Activated T-cell treated with anti-CD3 and anti-CD28 coated beads, Interleukin-2, amount 50 U/mL, for 4 hours (primary cell): Measurements from ENCODE around the gene C1QTNF6. TPM values are rescaled to one million over a fixed set of nuclear protein-coding genes. Genes with fewer than 3 reads are reported as not detected.

ENCODE experiments used
- ATAC-seq, 2 donors: fragments of 200-7000 bp; cut with Tn5 transposase; one replicate each; pipeline ENCODE4 v1.10.0; 2021
- DNase-seq: peaks from one replicate; pipeline ENCODE4 v3.0.0-alpha.2; 2020
- H3K27me3 Mint-ChIP-seq: one replicate; pipeline ENCODE4 v1.8.0; 2021; ENCODE audit warnings: low read depth, mixed read lengths
- H3K36me3 Mint-ChIP-seq: one replicate; pipeline ENCODE4 v1.8.0; 2022; ENCODE audit warnings: mixed read lengths; ENCODE audit not compliant: insufficient read depth
- H3K4me1 Mint-ChIP-seq: one replicate; pipeline ENCODE4 v1.8.0; 2021; ENCODE audit warnings: low read depth, mixed read lengths
- H3K4me3 Mint-ChIP-seq: one replicate; pipeline ENCODE4 v1.8.0; 2021; ENCODE audit warnings: mild to moderate bottlenecking, moderate library complexity, mixed read lengths
- H3K9me3 Mint-ChIP-seq: one replicate; pipeline ENCODE4 v1.8.0; 2021; ENCODE audit warnings: mixed read lengths
- total RNA-seq, 3 donors: library from RNA; stranded (reverse); gene quantifications; one replicate each; pipeline ENCODE4 v1.2.1, GENCODE V29; 2021

Gene C1QTNF6
- total RNA-seq, 3 donors from 2014 or later: 0.96 to 2.4 (median 1.2) TPM

DNA sequence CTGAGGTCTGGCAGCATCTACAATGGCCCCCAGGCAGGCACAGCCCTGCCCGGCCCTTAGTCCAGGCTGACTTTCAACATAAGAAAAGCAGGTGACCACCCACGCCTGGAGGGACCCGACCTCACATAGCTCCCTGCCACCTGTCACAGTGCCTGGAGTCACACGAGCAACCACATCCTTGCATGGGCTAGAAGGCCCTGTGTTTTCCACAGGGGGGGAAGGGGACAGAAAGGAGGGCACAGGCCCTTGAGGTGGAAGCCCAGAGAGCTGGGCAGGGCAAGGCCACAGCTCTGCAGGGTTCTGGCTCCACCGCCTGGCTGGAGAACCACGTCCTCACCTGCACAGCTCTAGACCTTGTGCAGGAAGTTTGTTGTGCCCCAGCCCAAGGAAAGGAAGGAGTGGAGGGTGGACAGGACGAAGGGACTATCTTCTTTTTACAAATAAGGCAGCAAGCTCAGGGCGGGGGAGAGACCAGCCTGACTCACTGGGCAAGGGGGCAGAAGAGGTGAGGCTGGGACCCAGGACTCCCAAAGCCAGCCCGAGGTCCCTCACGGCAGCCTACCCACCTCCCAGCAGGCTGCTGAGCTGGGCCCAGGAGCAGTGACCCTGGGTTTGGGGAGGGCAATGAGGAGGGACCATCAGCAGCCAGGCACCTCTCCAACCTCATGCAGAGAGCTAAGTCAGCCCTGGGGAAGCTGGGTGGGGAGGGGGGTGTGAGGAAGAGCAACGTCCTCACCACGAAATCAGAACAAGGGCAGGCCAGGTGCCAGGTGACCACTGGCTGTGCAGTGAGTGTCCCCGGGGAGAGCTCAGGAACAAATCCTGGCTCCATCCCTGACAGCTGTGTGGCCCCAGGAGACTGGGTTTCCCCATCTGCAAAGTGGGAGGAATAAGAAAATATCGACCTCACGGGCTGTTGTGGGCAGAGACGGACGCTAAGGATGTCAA, 4.3 kb downstream of the C1QTNF6 start:
- Mint-ChIP-seq H3K9me3 (no peaks in the 10 kb centered on the region), H3K4me1 (peaks cover 44% of the 10 kb centered on the region), H3K36me3 (peaks cover 2% of the 10 kb centered on the region), H3K27me3 (no peaks in the 10 kb centered on the region), H3K4me3 (no peak overlapping the region)
- DNase-seq: no peak
- ATAC-seq: no peak

DNA sequence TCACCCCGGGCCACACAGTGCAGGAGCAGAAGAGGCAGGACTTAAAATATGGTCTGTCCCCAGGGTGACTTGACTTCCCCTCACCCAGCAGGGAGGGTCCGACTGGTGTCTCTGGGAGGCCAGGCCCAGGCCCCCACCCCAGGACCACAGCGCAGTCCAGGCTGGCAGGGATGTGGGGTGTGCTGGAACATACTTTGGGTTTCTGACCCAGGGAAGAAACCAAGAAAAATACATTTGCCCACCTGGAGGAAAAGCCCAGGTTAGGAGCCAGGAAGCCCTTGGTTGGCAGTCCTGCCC, 5.2 kb downstream of the C1QTNF6 start:
- H3K36me3 Mint-ChIP-seq: peaks cover 2% of the 10 kb centered on the region
- no peaks in the 10 kb centered on the region for H3K27me3 Mint-ChIP-seq
- no peak for DNase-seq
- peaks cover 38% of the 10 kb centered on the region for H3K4me1 Mint-ChIP-seq
- no peak overlapping the region for H3K4me3 Mint-ChIP-seq
- no peaks in the 10 kb centered on the region for H3K9me3 Mint-ChIP-seq
- no peak for ATAC-seq

DNA sequence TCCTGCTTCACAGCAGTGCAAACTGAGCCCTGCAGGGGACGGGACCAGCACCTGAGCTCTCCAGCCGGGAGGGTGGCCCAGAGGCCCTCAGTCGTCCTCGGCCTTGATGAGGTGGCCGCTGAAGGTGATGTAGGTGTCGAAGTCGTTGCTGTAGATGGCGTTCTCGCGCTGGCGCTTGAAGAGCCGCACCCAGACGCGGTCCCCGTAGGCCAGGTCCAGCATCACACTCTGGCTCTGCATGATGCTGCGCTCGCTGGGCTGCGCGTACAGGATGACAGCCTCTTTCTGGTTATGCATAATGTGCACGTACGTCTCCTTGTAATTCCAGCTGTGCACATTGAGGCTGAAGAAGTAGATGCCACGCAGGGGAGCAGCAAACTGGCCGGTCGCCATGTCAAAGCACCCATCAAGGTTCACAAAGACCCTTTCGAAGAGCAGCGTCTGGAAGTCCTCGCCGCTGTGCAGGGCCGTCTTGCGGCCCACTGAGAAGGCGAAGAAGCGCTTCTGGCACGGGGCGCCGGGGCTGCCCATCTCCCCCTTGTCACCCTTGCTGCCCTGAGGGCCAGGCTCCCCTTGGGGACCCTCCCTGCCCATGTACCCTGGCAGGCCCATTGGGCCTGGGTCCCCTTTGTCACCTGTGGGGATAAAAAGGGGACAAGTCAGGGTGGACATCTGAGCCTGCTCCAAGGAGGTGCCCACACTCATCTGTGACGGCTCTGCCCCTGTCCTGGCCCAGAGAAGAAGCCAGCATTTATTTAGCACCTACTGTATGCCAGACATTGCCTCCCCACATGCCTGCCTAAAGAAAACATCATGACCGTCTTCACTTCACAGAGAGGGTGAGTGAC, 5.7 kb downstream of the C1QTNF6 start:
- no peak for ATAC-seq

DNA sequence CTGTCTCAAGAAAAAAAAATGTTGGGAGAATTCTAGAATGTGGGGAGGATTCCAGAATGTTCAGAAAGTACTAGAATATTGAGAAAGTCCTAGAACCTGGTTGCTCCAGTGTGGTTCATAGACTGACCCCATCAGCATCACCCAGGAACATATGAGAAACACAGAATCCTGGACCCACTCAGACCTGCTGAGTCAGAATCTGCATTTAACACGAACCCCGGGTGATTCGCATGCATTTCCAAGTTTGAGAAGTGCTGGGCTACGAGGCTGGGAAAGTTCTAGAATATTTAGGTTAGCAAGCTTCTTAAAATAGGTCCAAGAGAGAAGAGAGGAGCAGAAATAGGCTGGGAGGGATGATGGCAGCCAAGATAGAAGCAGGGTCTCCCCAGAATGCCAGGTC, 6.4 kb downstream of the C1QTNF6 start:
- Mint-ChIP-seq H3K27me3 (peaks cover under 1% of the 10 kb centered on the region), H3K9me3 (no peaks in the 10 kb centered on the region), H3K4me3 (no peak overlapping the region), H3K36me3 (peaks cover 2% of the 10 kb centered on the region), H3K4me1 (peaks cover 33% of the 10 kb centered on the region)
- DNase-seq (no peak), ATAC-seq (no peak)

More for the DNA sequence above, 5.7 kb downstream of the C1QTNF6 start:
- Mint-ChIP-seq H3K4me1 (peaks cover 34% of the 10 kb centered on the region), H3K9me3 (no peaks in the 10 kb centered on the region), H3K36me3 (peaks cover 2% of the 10 kb centered on the region), H3K27me3 (no peaks in the 10 kb centered on the region), H3K4me3 (no peak overlapping the region)
- no peak for DNase-seq

DNA sequence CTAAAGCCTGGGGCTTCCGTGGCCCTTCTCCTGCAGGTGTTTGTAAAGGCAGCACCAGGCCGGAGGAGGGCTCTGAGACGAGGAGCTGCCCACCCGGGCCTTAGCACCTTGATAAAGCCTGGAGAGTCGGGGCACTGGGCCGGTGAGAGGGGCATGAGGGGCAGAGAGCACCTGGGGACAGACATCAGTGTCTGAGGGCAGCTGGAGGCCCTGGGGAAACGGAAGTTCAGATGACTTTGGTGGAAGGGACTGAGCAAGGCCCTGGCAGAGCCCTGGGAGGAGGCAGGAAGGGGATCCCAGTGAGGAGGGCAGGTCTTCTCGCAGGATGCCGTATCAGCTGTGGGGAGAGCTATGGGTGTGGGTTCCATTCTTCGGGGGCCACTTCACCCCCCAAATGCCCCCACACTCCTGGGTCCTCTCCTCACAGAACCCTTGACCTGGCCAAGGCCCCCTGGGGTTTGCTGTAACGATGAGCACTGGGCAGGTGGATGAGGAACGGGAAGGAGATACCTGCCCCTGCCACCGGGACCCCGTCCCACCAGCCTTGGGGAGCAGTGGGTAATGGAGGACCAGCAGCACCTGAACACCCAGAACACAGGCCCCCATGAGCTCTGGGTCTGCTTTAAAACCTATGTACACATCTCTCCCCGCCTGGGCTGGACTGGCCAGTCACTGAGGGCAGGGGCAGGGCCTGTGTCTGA, 7.4 kb downstream of the C1QTNF6 start:
- ATAC-seq: no peak
- H3K27me3 Mint-ChIP-seq: peaks cover 4% of the 10 kb centered on the region
- no peak overlapping the region for H3K4me3 Mint-ChIP-seq
- DNase-seq: no peak
- peaks cover 2% of the 10 kb centered on the region for H3K36me3 Mint-ChIP-seq
- peaks cover 30% of the 10 kb centered on the region for H3K4me1 Mint-ChIP-seq
- H3K9me3 Mint-ChIP-seq: no peaks in the 10 kb centered on the region

DNA sequence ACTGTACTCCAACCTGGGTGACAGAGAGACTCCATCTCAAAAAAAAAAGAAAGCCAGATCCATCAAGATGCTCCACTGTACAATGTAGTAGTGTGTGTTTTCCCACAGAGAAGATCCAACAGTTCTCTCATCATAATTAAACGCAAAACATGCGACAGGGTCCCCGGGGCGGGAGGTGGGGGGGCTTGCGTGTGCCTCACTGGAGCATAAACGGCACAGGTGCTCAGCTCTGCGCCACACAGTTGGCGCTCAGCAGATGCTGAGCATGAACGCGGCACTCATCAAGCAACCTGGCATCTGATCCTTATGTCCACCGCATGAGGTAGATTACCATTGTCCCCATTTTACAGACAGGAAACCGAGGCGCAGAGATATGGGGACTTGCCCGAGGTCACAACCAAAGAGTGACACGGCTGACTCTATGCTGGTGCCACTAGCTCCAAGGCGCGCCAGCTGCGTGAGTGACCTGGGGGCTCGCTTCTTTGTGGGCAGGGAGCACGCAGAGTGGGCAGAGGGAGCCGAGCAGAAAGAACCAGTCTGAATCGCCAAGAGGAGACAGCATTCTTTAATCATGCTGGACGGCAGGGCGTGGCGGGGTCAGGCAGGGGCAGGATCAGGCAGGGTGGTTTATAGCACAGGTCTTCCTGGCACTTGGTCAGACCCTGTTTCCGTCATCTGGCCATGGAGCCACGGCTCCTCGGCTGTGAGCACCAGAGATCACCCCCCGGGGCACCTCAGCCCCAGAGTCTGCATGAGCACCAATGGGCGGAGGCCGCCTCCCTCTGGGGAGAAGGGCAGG, 8.2 kb downstream of the C1QTNF6 start:
- peaks cover 4% of the 10 kb centered on the region for H3K27me3 Mint-ChIP-seq
- ATAC-seq (no peak), DNase-seq (no peak)
- no peaks in the 10 kb centered on the region for H3K9me3 Mint-ChIP-seq
- H3K4me1 Mint-ChIP-seq: peaks cover 21% of the 10 kb centered on the region
- H3K4me3 Mint-ChIP-seq: no peak overlapping the region
- H3K36me3 Mint-ChIP-seq: peaks cover 2% of the 10 kb centered on the region

DNA sequence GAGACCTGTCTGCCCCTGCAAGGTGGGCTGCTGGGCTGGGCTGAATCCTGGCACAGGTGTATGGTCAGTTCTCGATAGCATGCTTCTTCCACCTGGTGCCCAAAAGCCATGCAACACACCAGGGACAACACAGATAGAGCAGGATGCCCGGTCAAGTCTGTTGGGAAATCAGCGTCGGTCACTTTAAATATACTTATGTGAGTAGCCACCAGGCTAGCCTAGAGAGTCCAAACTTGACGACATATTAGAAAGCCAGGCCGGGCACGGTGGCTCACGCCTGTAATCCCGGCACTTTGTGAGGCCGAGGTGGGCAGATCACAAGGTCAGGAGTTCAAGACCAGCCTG, 8.9 kb downstream of the C1QTNF6 start:
- Mint-ChIP-seq H3K4me1 (peaks cover 17% of the 10 kb centered on the region), H3K9me3 (no peaks in the 10 kb centered on the region), H3K27me3 (peaks cover 4% of the 10 kb centered on the region), H3K36me3 (peaks cover 2% of the 10 kb centered on the region), H3K4me3 (no peak overlapping the region)
- no peak for ATAC-seq
- no peak for DNase-seq

DNA sequence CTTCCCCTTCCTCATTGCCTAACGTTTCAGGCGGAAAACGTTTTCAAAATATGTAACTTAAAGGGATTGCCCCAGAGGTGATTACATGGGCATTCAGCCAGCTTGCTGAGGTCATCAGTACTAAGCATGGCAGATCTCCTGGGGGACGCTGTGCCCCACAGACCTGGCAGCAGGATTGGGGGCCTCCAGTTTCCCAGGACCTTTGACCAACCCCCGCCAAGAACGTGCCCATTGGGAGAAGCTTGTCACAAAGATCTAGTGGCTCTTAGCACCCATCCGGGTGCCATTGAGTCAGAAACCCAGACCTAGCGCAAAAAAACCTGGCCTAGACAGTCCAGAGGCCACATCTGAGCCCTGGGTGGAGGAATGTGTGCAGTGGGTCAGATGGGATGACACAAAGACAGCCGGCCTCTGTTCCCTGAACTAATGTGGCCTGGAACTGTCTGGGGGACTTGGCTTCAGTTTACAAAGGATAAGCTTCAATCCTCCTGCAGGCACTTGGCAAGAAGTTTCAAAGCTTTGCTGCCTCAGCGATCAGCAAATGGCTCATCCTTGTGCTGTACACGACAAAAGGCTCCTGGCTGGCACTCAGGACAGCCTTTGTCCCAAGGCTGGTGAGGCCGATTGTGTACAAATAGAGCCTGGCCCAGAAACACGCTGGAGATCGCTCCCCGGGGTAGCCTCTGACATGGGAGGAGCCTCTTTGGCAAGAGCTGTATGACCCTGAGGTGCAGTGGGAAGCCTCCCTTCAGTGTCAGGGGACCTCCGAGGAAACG, 9.5 kb downstream of the C1QTNF6 start:
- no peak for ATAC-seq
- Mint-ChIP-seq H3K27me3 (peaks cover 4% of the 10 kb centered on the region), H3K4me3 (no peak overlapping the region), H3K4me1 (peaks cover 15% of the 10 kb centered on the region), H3K9me3 (no peaks in the 10 kb centered on the region), H3K36me3 (peaks cover 2% of the 10 kb centered on the region)
- DNase-seq: no peak

DNA sequence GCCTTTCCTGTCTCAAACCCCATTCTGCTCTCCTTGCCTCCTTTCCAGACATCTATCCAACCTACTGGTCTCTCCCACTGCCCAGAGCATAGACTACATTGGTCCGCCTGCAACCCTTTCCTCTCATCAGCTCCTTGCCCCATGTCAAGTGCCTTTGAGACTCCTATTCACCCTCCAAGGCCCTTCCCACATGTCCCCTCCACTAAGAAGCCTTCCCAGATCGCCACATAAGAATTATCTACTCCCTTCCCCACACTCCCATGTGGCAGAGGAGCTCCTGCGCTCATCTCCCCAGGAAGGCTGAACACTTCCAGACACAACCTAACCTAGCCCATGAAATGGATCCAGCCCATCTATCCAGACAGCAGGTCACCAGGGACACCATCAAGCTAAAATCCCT, 10.3 kb downstream of the C1QTNF6 start:
- ATAC-seq: no peak
- H3K4me1 Mint-ChIP-seq: peaks cover 14% of the 10 kb centered on the region
- H3K27me3 Mint-ChIP-seq: peaks cover 4% of the 10 kb centered on the region
- H3K36me3 Mint-ChIP-seq: peaks cover 2% of the 10 kb centered on the region
- H3K9me3 Mint-ChIP-seq: no peaks in the 10 kb centered on the region
- DNase-seq: no peak
- H3K4me3 Mint-ChIP-seq: no peak overlapping the region

DNA sequence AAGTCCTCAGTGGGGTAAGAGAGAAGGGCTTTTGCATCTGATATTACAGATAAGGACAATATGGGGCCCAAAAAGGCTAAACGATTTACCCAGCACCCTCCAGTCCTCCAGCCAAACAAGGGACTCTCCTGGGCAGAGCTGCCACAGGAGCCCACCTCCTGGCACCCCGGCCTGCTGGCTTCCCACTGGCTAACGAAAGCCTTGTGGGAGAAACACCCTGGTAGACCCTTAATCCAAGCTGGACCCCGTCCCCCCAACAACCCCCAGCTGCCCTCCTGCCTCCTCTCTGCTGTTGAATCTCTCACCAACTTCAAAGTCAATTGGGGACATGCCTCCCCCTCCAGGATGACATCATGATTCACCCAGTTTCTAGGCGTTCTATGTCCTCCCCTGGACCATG, 10.8 kb downstream of the C1QTNF6 start:
- Mint-ChIP-seq H3K9me3 (no peaks in the 10 kb centered on the region), H3K4me1 (peaks cover 14% of the 10 kb centered on the region), H3K4me3 (no peak overlapping the region), H3K27me3 (peaks cover 4% of the 10 kb centered on the region), H3K36me3 (peaks cover 2% of the 10 kb centered on the region)
- DNase-seq: no peak
- ATAC-seq: no peak

DNA sequence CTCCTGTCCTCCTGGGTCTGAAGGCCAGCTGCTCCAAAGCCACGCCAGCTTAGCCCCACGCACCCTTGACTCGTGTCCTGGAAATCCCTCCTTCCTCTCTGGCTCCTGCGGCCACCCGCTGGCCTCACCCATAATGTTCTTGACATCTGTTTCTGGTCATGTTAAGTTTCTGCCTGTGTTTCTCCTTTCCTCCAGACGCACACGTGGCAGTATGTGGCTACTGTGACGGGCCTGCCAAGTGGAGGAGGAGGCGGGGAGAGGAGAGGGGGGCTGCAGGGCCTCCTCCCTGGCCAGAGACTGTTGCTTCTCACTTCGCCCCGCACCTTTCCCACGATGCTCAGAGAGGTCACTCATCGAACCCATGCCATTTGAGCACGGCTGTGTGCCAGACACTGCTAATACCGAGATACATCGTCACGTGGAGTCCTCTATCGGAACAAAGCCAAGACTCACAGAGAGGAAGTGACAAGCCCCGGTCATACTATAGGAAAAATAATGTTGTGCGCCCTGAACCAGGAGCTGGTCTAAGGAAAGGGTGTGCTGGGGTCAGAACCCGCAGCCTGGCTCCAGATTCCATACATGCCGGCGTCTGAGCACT, 11.5 kb downstream of the C1QTNF6 start:
- H3K27me3 Mint-ChIP-seq: peaks cover 4% of the 10 kb centered on the region
- H3K36me3 Mint-ChIP-seq: peaks cover 2% of the 10 kb centered on the region
- no peak overlapping the region for H3K4me3 Mint-ChIP-seq
- DNase-seq (no peak), ATAC-seq (peak; percentile 34 to 50)
- peaks cover 11% of the 10 kb centered on the region for H3K4me1 Mint-ChIP-seq
- H3K9me3 Mint-ChIP-seq: no peaks in the 10 kb centered on the region

DNA sequence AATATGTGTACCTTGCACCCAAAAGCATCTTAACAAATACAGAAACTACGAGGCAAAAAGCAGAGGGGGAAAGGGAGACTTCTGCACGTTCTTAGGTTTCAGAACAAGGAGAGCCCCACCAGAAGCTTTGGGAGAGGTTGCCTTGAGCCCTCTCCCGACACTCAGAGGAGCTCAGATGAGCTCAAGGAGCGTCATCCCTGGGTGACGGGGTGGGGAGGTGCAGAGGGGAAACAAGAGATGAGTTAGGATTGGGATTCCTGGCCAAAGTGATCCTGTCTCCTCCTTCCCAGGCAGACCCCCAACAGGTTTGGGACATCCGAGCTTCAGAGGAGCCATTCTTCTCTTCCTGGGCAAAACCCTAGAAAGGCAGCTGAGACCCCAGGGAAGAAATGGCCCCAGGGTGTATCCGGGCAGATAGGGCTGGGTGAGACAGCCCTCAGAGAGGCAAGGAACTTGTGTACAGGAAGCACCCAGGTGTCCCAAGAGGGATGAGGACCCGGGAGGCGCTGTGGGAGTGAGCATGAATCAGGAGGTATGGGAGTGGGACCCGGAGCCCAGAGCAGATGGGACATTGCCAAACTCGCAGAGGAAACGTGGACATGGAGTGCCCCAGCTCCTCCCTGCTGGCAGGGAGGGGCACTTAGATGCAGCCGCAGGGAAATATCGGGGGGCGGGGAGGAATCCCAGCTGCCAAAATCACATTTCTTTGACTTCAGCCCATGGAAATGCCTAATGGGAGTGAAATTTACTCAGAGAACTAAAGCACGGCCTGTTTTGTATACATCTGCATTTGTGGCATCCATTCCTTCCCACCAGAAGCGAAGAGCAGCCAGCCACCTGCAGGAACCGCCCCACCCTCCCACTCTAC, 12.4 kb downstream of the C1QTNF6 start:
- H3K9me3 Mint-ChIP-seq: no peaks in the 10 kb centered on the region
- no peaks in the 10 kb centered on the region for H3K36me3 Mint-ChIP-seq
- ATAC-seq (no peak), DNase-seq (no peak)
- peaks cover 4% of the 10 kb centered on the region for H3K27me3 Mint-ChIP-seq
- H3K4me3 Mint-ChIP-seq: no peak overlapping the region
- peaks cover 14% of the 10 kb centered on the region for H3K4me1 Mint-ChIP-seq
